Fibroblast of lung (primary cell): Measurements from ENCODE around the gene PARP8.

Source experiments
- EZH2 ChIP-seq: IDR thresholded peaks from 2 replicates; pipeline ENCODE4 v1.5.1; 2012; ENCODE audit warnings: low read length, control low read depth, mild to moderate bottlenecking; ENCODE audit errors: missing control alignments
- TF ChIP-seq, protein P1 (sequence below), 2 donors: IDR thresholded peaks in 1 of 2; conservative IDR thresholded peaks in 1 of 2; 1 replicate in 1 of 2; 2 replicates in 1 of 2; pipeline ENCODE4 v1.5.1; 2011 to 2012; ENCODE audit warnings: low read length in 2 of 2, control low read depth in 1 of 2, inconsistent platforms in 1 of 2, low read depth in 1 of 2, mild to moderate bottlenecking in 1 of 2

DNA sequence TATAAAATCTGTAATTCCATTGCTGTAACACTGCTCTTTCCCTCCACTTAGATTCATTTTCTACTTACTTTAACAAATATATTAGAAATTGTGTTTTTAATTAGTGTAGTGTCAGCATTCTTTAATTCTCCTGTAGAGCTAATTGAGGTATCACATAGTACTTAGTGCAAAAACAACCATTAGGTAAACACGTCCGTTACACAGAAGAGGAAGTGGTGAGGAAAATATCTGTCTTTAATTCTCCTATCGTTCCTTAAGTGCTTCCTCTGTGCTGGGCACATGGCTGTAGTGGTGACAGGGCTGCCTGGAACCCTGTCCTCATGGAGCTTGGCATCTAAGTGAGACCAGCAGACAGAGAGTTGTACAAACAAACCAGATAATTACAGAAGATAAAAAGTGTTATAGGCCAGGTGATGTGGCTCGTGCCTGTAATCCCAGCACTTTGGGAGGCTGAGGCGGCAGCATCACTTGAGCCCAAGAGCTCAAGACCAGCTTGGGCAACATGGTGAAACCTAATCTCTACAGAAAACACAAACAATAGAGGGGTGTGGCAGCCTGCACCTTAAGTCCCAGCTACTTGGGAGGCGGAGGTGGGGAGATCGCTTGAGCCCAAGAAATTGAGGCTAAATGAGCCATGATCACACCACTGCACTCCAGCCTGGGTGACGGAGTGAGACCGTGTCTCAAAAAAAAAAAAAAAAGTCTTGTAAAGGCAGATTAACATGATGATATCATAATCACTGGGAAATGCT is 36.4 kb downstream of the PARP8 start:
- TF ChIP-seq EZH2, result no peak
- TF ChIP-seq, protein P1, sequence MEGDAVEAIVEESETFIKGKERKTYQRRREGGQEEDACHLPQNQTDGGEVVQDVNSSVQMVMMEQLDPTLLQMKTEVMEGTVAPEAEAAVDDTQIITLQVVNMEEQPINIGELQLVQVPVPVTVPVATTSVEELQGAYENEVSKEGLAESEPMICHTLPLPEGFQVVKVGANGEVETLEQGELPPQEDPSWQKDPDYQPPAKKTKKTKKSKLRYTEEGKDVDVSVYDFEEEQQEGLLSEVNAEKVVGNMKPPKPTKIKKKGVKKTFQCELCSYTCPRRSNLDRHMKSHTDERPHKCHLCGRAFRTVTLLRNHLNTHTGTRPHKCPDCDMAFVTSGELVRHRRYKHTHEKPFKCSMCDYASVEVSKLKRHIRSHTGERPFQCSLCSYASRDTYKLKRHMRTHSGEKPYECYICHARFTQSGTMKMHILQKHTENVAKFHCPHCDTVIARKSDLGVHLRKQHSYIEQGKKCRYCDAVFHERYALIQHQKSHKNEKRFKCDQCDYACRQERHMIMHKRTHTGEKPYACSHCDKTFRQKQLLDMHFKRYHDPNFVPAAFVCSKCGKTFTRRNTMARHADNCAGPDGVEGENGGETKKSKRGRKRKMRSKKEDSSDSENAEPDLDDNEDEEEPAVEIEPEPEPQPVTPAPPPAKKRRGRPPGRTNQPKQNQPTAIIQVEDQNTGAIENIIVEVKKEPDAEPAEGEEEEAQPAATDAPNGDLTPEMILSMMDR (conservative IDR thresholded peaks at IDR 0.05 in 1 of 2, IDR thresholded peaks at IDR 0.05 in 1 of 2; ENCODE audit: low read depth in 1 of 2, low read length in 2 of 2), result no peak
